ENCODE results near the gene STARD3. TPM values are rescaled to one million over a fixed set of nuclear protein-coding genes. Genes with fewer than 3 reads are reported as not detected.

The STARD3 gene
- total and polyA plus RNA-seq, 2 of the 13 experiments (the other 11 are each of a cell fraction or from before 2014, with no cell fraction given), result 34.6 to 100 TPM

GRCh38 chr17:39603304-39604016, 33.5 kb upstream of the STARD3 start:
- peaks cover 55 to 95% of the 10 kb centered on the region in 2 experiments for H3K27me3 ChIP-seq (ENCODE audit: control insufficient read depth in 1 of 2, insufficient read depth in 2 of 2, low read length in 2 of 2)
- FAIRE-seq, result no peak
- in situ Hi-C loops (cut with HindIII; ENCODE audit: extremely low pct_ligation_motif_present, low pct_unique_long_range_greater_than_20kb) (no loop called here), intact Hi-C loops (cut with micrococcal nuclease; ENCODE audit: unreplicated experiment) (no loop called here)
- ATAC-seq, result no peak
- CTCF ChIA-PET (ENCODE audit: low intra/inter-chr PET ratio, low total read pairs), result no interaction called here
- no peaks in the 10 kb centered on the region for H3K36me3 ChIP-seq (replicated peaks in 1 of 2; ENCODE audit: control insufficient read depth in 1 of 2, insufficient read depth in 2 of 2, low read length in 2 of 2)
- POLR2A ChIA-PET, result no interaction called here
- H3K4me3 ChIP-seq (replicated peaks in 1 of 3; ENCODE audit: insufficient read depth in 1 of 3, low read depth in 2 of 3, low read length in 3 of 3), result no peak overlapping the region
- H2AFZ ChIP-seq (ENCODE audit: low read length), result no peak overlapping the region
- no peak overlapping the region for H3K4me2 ChIP-seq (ENCODE audit: low read depth, low read length)
- H3K4me1 ChIP-seq (ENCODE audit: insufficient read depth, low read length), result no peaks in the 10 kb centered on the region
- H3K27ac ChIP-seq (ENCODE audit: extremely low read length, insufficient read depth, low read length), result no peak overlapping the region
- no peak for DNase-seq (ENCODE audit: low spot score)
- H3K9me3 ChIP-seq (ENCODE audit: low read length), result no peaks in the 10 kb centered on the region
- peaks cover 16% of the 10 kb centered on the region; the same call in 1 of the 2 replicates for H4K20me1 ChIP-seq (ENCODE audit: insufficient read depth, low read length)
- no peak for TF ChIP-seq RELA (CRISPR knock-in tag; IDR thresholded peaks at IDR 0.05)
- TF ChIP-seq ZNF296 (CRISPR knock-in tag; conservative IDR thresholded peaks at IDR 0.05), result no peak
- TF ChIP-seq RAD21 (CRISPR knock-in tag; IDR thresholded peaks at IDR 0.05), result no peak
- no peak for TF ChIP-seq ZNF576 (CRISPR knock-in tag; IDR thresholded peaks at IDR 0.05)
- no peak for TF ChIP-seq USF2 (IDR thresholded peaks at IDR 0.05; ENCODE audit: low read depth, low read length)
- no peak for TF ChIP-seq USF2 (CRISPR knock-in tag; IDR thresholded peaks at IDR 0.05; ENCODE audit: borderline replicate concordance)
- no peak for TF ChIP-seq CHD2 (IDR thresholded peaks at IDR 0.05; ENCODE audit: low read depth, low read length)
- TF ChIP-seq, protein P1, sequence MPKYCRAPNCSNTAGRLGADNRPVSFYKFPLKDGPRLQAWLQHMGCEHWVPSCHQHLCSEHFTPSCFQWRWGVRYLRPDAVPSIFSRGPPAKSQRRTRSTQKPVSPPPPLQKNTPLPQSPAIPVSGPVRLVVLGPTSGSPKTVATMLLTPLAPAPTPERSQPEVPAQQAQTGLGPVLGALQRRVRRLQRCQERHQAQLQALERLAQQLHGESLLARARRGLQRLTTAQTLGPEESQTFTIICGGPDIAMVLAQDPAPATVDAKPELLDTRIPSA (CRISPR knock-in tag; IDR thresholded peaks at IDR 0.05; ENCODE audit: borderline replicate concordance), result no peak
- TF ChIP-seq TCF7 (IDR thresholded peaks at IDR 0.05; ENCODE audit: low read depth), result no peak
- TF ChIP-seq ZNF614 (CRISPR knock-in tag; IDR thresholded peaks at IDR 0.05; ENCODE audit: borderline replicate concordance), result no peak
- no peak for TF ChIP-seq ZNF20 (CRISPR knock-in tag; IDR thresholded peaks at IDR 0.05)
- TF ChIP-seq ZNF720 (CRISPR knock-in tag; IDR thresholded peaks at IDR 0.05), result no peak
- no peak for TF ChIP-seq RBM39 (IDR thresholded peaks at IDR 0.05; ENCODE audit: low read depth, low read length, poor library complexity, severe bottlenecking)
- TF ChIP-seq ZNF280D (CRISPR knock-in tag; IDR thresholded peaks at IDR 0.05), result no peak
- TF ChIP-seq ESRRA (CRISPR knock-in tag; IDR thresholded peaks at IDR 0.05; ENCODE audit: low read depth), result no peak
- TF ChIP-seq SMAD3 (CRISPR knock-in tag; IDR thresholded peaks at IDR 0.05), result no peak
- no TSS peak for BruUV-seq (replicated peaks)
- no peaks in the 10 kb centered on the region for H3K79me2 ChIP-seq (ENCODE audit: insufficient read depth, low read length)
- no peak overlapping the region for H3K9ac ChIP-seq (ENCODE audit: insufficient read depth, low read depth, low read length)
- 10% methylated on average over 14 of the region's 14 CpGs for WGBS (ENCODE audit: low lambda C conversion rate)

Measured in HepG2 (cell line).